ENCODE measurements around the gene NPTXR. TPM values are rescaled to one million over a fixed set of nuclear protein-coding genes. Genes with fewer than 3 reads are reported as not detected.

Gene NPTXR
- total and polyA plus RNA-seq, 2 of the 4 experiments (the other 2 are of a cell fraction) = 0.36 to 2.2 TPM

- no peak overlapping the region for H3K4me2 ChIP-seq (ENCODE audit: low read depth, low read length)
Measured at GRCh38 chr22:38782402-38783094, 61.3 kb downstream of the NPTXR start.

More at GRCh38 chr22:38782402-38783094, 61.3 kb downstream of the NPTXR start:
- no peak overlapping the region for H3K23ac ChIP-seq (ENCODE audit: low read depth, low read length)
- no peaks in the 10 kb centered on the region for H3K27me3 ChIP-seq (ENCODE audit: control insufficient read depth, insufficient read depth, low read length)
- H2AK9ac ChIP-seq (replicated peaks; ENCODE audit: low read depth, low read length, poor library complexity) = no peak overlapping the region
- H4K5ac ChIP-seq (ENCODE audit: low read depth, low read length) = no peak overlapping the region
- in situ Hi-C loops (cut with MboI; ENCODE audit: low sequenced_read_pairs) (no loop called here), dilution Hi-C loops (cut with HindIII; ENCODE audit: low sequenced_read_pairs, unreplicated experiment) (no loop called here), intact Hi-C loops (cut with micrococcal nuclease) (no loop called here)
- peaks cover 17% of the 10 kb centered on the region; the same call in 1 of the 2 replicates for H3K36me3 ChIP-seq (ENCODE audit: control insufficient read depth, insufficient read depth, low read length)
- H3K56ac ChIP-seq (ENCODE audit: extremely low read depth, insufficient read depth, low read length) = no peak overlapping the region
- ChIA-PET POLR2A (ENCODE audit: unreplicated experiment) (no interaction called here), CTCF (interaction anchor here (1.3 kb wide), 1 partner anchor 14 kb away, joined by 5 read pairs; no protein-coding TSS in a partner anchor)
- no peak overlapping the region; the same call in 1 of the 2 replicates for H2BK20ac ChIP-seq (ENCODE audit: low read depth, low read length)
- 0 out of 4 replicates have a peak overlapping the region, but pooled peaks of 1 of the 2 experiments have one; percentile 2 for H4K8ac ChIP-seq (ENCODE audit: low read depth in 2 of 2, low read length in 2 of 2)
- H4K91ac ChIP-seq (ENCODE audit: insufficient read depth, low read depth, low read length) = no peak overlapping the region
- H3K4me1 ChIP-seq (ENCODE audit: control insufficient read depth, insufficient read depth, low read length) = peaks cover 5% of the 10 kb centered on the region
- 93% methylated on average over 3 of the region's 13 CpGs; no CpG with 5 or more reads in 1 of the 2 experiments for WGBS, 2 experiments (ENCODE audit: extremely low coverage in 2 of 2, insufficient read length in 1 of 2)
- H3K79me1 ChIP-seq (ENCODE audit: low read depth in 1 of 2, low read length in 2 of 2) = peaks cover 2 to 29% of the 10 kb centered on the region in 2 experiments; a peak in 3 of 4 replicates
- H2BK5ac ChIP-seq (ENCODE audit: low read depth, low read length, poor library complexity, severe bottlenecking) = no peak overlapping the region
- H2AFZ ChIP-seq (replicated peaks; ENCODE audit: low read length, poor library complexity) = peak overlapping the region; percentile 66
- 0 out of 2 replicates have a peak overlapping the region, but pooled peaks have one; percentile 14 for H2BK120ac ChIP-seq (ENCODE audit: low read depth, low read length)
- no peak overlapping the region for H2BK15ac ChIP-seq (ENCODE audit: low read depth, low read length)
- ATAC-seq (ENCODE audit: low read depth) = peak; percentile 48
- H3K9ac ChIP-seq (ENCODE audit: low read depth, low read length) = no peak overlapping the region
- H3K27ac ChIP-seq (ENCODE audit: insufficient read depth, low read length) = no peak overlapping the region
- BruUV-seq (replicated peaks) = no TSS peak
- no peak overlapping the region for H3K4ac ChIP-seq (ENCODE audit: low read depth, low read length)
- no peak overlapping the region for H3K14ac ChIP-seq (replicated peaks; ENCODE audit: low read depth, low read length)
- H2AK5ac ChIP-seq (ENCODE audit: low read depth, low read length) = no peak overlapping the region
- no peak overlapping the region for H3K4me3 ChIP-seq (ENCODE audit: insufficient read depth, low read depth, low read length)
- no peak overlapping the region for H3K18ac ChIP-seq (ENCODE audit: low read depth, low read length)
- DNase-seq = peak; percentile 38
- TF ChIP-seq CHD1 (IDR thresholded peaks at IDR 0.05; ENCODE audit: low read depth, low read length) = no peak
- TF ChIP-seq ELK1 (IDR thresholded peaks at IDR 0.05; ENCODE audit: borderline replicate concordance, low read depth, low read length) = no peak
- TF ChIP-seq CTCF (conservative IDR thresholded peaks at IDR 0.05; ENCODE audit: low read depth, low read length) = no peak
- no peak for TF ChIP-seq NFE2L2 (IDR thresholded peaks at IDR 0.05; ENCODE audit: low read depth, low read length)
- TF ChIP-seq SMC3 (IDR thresholded peaks at IDR 0.05; ENCODE audit: low read depth, low read length) = no peak
- H4K20me1 ChIP-seq (ENCODE audit: insufficient read depth, low read length) = peaks cover 10% of the 10 kb centered on the region
- no peaks in the 10 kb centered on the region for H3K9me3 ChIP-seq (ENCODE audit: control insufficient read depth, insufficient read depth, low read length)
- H3K9me1 ChIP-seq (ENCODE audit: insufficient read depth, low read length) = peaks cover 12% of the 10 kb centered on the region

All from IMR-90 (cell line).